Measurements from ENCODE around the gene LRP11. TPM values are rescaled to one million over a fixed set of nuclear protein-coding genes. Genes with fewer than 3 reads are reported as not detected.

LRP11 gene
- total RNA-seq, 3 donors from 2014 or later, result 30.6 to 44.9 (median 35.8) TPM

Other genes starting within 250 kb of the LRP11 start
- gene KATNA1, start 215.6 kb downstream of the LRP11 start, total RNA-seq, result 10 to 100 TPM; 20.1 to 24.9 (median 21.1) TPM
- 10 to 100 TPM; 24.3 to 36.4 (median 30.2) TPM for gene LATS1, start 146.3 kb downstream of the LRP11 start, total RNA-seq
- gene NUP43, start 117.8 kb downstream of the LRP11 start, total RNA-seq, result 10 to 100 TPM; 15.5 to 27.8 (median 22.6) TPM
- gene PCMT1, start 114.6 kb downstream of the LRP11 start, total RNA-seq, result 100 to 1,000 TPM; 111 to 148 (median 121) TPM
- gene RAET1E, start 33.8 kb upstream of the LRP11 start, total RNA-seq, result 1 to 10 TPM in 1 of 3 donors, not detected in 2; 2.0 TPM
- 1 to 10 TPM in 1 of 3 donors, not detected in 2; 2.2 TPM for gene RAET1G, start 58.8 kb upstream of the LRP11 start, total RNA-seq
- 1 to 10 TPM in 1 of 3 donors, under 1 TPM in 1, not detected in 1; 0.88 to 1.3 TPM for gene ULBP2, start 77.7 kb upstream of the LRP11 start, total RNA-seq
- under 1 TPM in 2 of 3 donors, not detected in 1; under 0.01 to 0.29 TPM for gene ULBP1, start 99.6 kb upstream of the LRP11 start, total RNA-seq
- gene RAET1L, start 161.2 kb upstream of the LRP11 start, total RNA-seq, result not detected
- gene ULBP3, start 204.8 kb upstream of the LRP11 start, total RNA-seq, result 1 to 10 TPM in 1 of 3 donors, under 1 TPM in 2; 0.64 to 2.0 (median 0.73) TPM